Trophoblast cell (in vitro differentiated cells and primary cell): ENCODE data around the gene NOS1AP.

Source experiments
- DNase-seq, 2 donors: peaks; one replicate each; pipeline ENCODE4 v3.0.0-alpha.2; 2016
- H2AFZ ChIP-seq: 2 replicates; pipeline ENCODE4 v1.6.1; 2013; ENCODE audit warnings: low read length, moderate library complexity, mild to moderate bottlenecking; ENCODE audit not compliant: insufficient read depth, poor library complexity
- H2AK5ac ChIP-seq: 2 replicates; pipeline ENCODE4 v1.6.1; 2013; ENCODE audit warnings: mild to moderate bottlenecking, low read length
- H2BK120ac ChIP-seq: 2 replicates; pipeline ENCODE4 v1.6.1; 2013; ENCODE audit warnings: low read length, mild to moderate bottlenecking, moderate library complexity; ENCODE audit not compliant: insufficient read depth, poor library complexity
- H2BK12ac ChIP-seq: 2 replicates; pipeline ENCODE4 v1.6.1; 2013; ENCODE audit warnings: mild to moderate bottlenecking, low read length, moderate library complexity
- H2BK5ac ChIP-seq: 2 replicates; pipeline ENCODE4 v1.6.1; 2013; ENCODE audit warnings: low read length, low read depth, moderate library complexity, mild to moderate bottlenecking; ENCODE audit not compliant: poor library complexity
- H3K14ac ChIP-seq: 2 replicates; pipeline ENCODE4 v1.6.1; 2013; ENCODE audit warnings: mild to moderate bottlenecking, low read length
- H3K18ac ChIP-seq: 2 replicates; pipeline ENCODE4 v1.6.1; 2013; ENCODE audit warnings: mild to moderate bottlenecking, low read length
- H3K23ac ChIP-seq: 2 replicates; pipeline ENCODE4 v1.6.1; 2013; ENCODE audit warnings: low read length
- H3K27ac ChIP-seq: 2 replicates; pipeline ENCODE4 v1.5.1; 2013; ENCODE audit warnings: low read depth, mild to moderate bottlenecking, inconsistent platforms, low read length, moderate library complexity
- H3K27me3 ChIP-seq: 2 replicates; pipeline ENCODE4 v1.6.1; 2013; ENCODE audit warnings: inconsistent platforms, mild to moderate bottlenecking, low read length, moderate library complexity; ENCODE audit not compliant: insufficient read depth
- H3K36me3 ChIP-seq, 2 experiments: 1 replicate in 1 of 2; 2 replicates in 1 of 2; pipeline ENCODE4 v1.6.1; 2013; ENCODE audit warnings: low read length in 2 of 2, mild to moderate bottlenecking in 2 of 2, moderate library complexity in 1 of 2; ENCODE audit not compliant: insufficient read depth in 2 of 2, control insufficient read depth in 1 of 2
- H3K4ac ChIP-seq: 2 replicates; pipeline ENCODE4 v1.6.1; 2013; ENCODE audit warnings: low read depth, mild to moderate bottlenecking, low read length, moderate library complexity
- H3K4me1 ChIP-seq, 2 experiments: 1 replicate in 1 of 2; 2 replicates in 1 of 2; pipeline ENCODE4 v1.6.1; 2013; ENCODE audit warnings: low read length in 2 of 2, mild to moderate bottlenecking in 2 of 2, moderate library complexity in 1 of 2; ENCODE audit not compliant: insufficient read depth in 2 of 2, control insufficient read depth in 1 of 2
- H3K4me2 ChIP-seq: 2 replicates; pipeline ENCODE4 v1.6.1; 2013; ENCODE audit warnings: inconsistent platforms, mild to moderate bottlenecking, low read length, moderate library complexity
- H3K4me3 ChIP-seq: 2 replicates; pipeline ENCODE4 v1.5.1; 2013; ENCODE audit warnings: mild to moderate bottlenecking, low read depth, low read length, inconsistent platforms
- H3K79me1 ChIP-seq: one replicate; pipeline ENCODE4 v1.6.1; 2013; ENCODE audit warnings: low read length
- H3K79me2 ChIP-seq: 2 replicates; pipeline ENCODE4 v1.6.1; 2013; ENCODE audit warnings: low read length, mild to moderate bottlenecking; ENCODE audit not compliant: control insufficient read depth, insufficient read depth, poor library complexity
- H3K9ac ChIP-seq: 2 replicates; pipeline ENCODE4 v1.6.1; 2013; ENCODE audit warnings: mild to moderate bottlenecking, low read length
- H3K9me3 ChIP-seq: 2 replicates; pipeline ENCODE4 v1.6.1; 2013; ENCODE audit warnings: low read depth, mild to moderate bottlenecking, control low read depth, inconsistent platforms, low read length; ENCODE audit not compliant: insufficient read depth
- H4K12ac ChIP-seq: 2 replicates; pipeline ENCODE4 v1.6.1; 2013; ENCODE audit warnings: low read depth, mild to moderate bottlenecking, low read length, moderate library complexity
- H4K8ac ChIP-seq: 2 replicates; pipeline ENCODE4 v1.6.1; 2013; ENCODE audit warnings: low read depth, mild to moderate bottlenecking, low read length, moderate library complexity
- H4K91ac ChIP-seq: one replicate; pipeline ENCODE4 v1.6.1; 2013; ENCODE audit warnings: low read depth, mild to moderate bottlenecking, low read length, moderate library complexity
- WGBS: extraction: QIAGEN DNeasy Blood & Tissue Kit; methylation state at CpG from one replicate; pipeline ENCODE4 v1.1.7; 2013; ENCODE audit warnings: missing lambda C conversion rate; ENCODE audit not compliant: insufficient read length, insufficient coverage; ENCODE audit errors: extremely low coverage; 5-methylcytosine and 5-hydroxymethylcytosine counted together

NOS1AP gene

GRCh38 chr1:162161916-162162550, 92.5 kb downstream of the NOS1AP start:
- H3K4me3 ChIP-seq: no peak overlapping the region
- H3K79me1 ChIP-seq: peaks cover 12% of the 10 kb centered on the region
- H4K12ac ChIP-seq: no peak overlapping the region
- no peak overlapping the region for H3K4ac ChIP-seq
- no peak overlapping the region for H3K23ac ChIP-seq
- H2BK120ac ChIP-seq: no peak overlapping the region
- H4K91ac ChIP-seq: no peak overlapping the region
- H2AK5ac ChIP-seq: no peak overlapping the region
- no peak overlapping the region for H4K8ac ChIP-seq
- H2BK5ac ChIP-seq: no peak overlapping the region
- H3K14ac ChIP-seq: no peak overlapping the region
- no peak overlapping the region for H3K4me2 ChIP-seq
- H3K79me2 ChIP-seq: peaks cover 3% of the 10 kb centered on the region
- peak overlapping the region; percentile 67 for H2BK12ac ChIP-seq
- no peak overlapping the region for H3K27ac ChIP-seq
- H3K4me1 ChIP-seq: peaks cover 11 to 23% of the 10 kb centered on the region in 2 experiments
- H3K27me3 ChIP-seq: no peaks in the 10 kb centered on the region
- no peak overlapping the region for H3K18ac ChIP-seq
- no peak overlapping the region for H3K9ac ChIP-seq
- DNase-seq: peak; percentile 74 to 88
- H2AFZ ChIP-seq: no peak overlapping the region
- no CpG with 5 or more reads among the region's 7 CpGs for WGBS
- peaks cover 1% of the 10 kb centered on the region for H3K9me3 ChIP-seq
- no peaks in the 10 kb centered on the region for H3K36me3 ChIP-seq

- peak overlapping the region; percentile 80 for H2AFZ ChIP-seq
- H4K12ac ChIP-seq: no peak overlapping the region
- H3K4ac ChIP-seq: peak overlapping the region; percentile 37
- H3K36me3 ChIP-seq: no peaks in the 10 kb centered on the region
- no peaks in the 10 kb centered on the region for H3K27me3 ChIP-seq
- H3K4me3 ChIP-seq: no peak overlapping the region
- H3K4me1 ChIP-seq: peaks cover 20 to 35% of the 10 kb centered on the region in 2 experiments
- no peak overlapping the region for H2BK5ac ChIP-seq
- H3K9ac ChIP-seq: no peak overlapping the region
- H3K79me2 ChIP-seq: peaks cover 3% of the 10 kb centered on the region
- H3K23ac ChIP-seq: no peak overlapping the region
- WGBS: no CpG with 5 or more reads among the region's 3 CpGs
- peaks cover 1% of the 10 kb centered on the region for H3K9me3 ChIP-seq
- DNase-seq: no peak
- peak overlapping the region; percentile 61 for H2BK120ac ChIP-seq
- peak overlapping the region; percentile 60 for H3K14ac ChIP-seq
- H3K18ac ChIP-seq: no peak overlapping the region
- no peak overlapping the region for H4K8ac ChIP-seq
- H3K4me2 ChIP-seq: no peak overlapping the region
- no peak overlapping the region for H4K91ac ChIP-seq
- H3K79me1 ChIP-seq: peaks cover 12% of the 10 kb centered on the region
- H3K27ac ChIP-seq: no peak overlapping the region
- H2BK12ac ChIP-seq: peak overlapping the region; percentile 88
- peak overlapping the region; percentile 77 for H2AK5ac ChIP-seq
Measured at GRCh38 chr1:162165528-162165927, 96.0 kb downstream of the NOS1AP start.

DNA sequence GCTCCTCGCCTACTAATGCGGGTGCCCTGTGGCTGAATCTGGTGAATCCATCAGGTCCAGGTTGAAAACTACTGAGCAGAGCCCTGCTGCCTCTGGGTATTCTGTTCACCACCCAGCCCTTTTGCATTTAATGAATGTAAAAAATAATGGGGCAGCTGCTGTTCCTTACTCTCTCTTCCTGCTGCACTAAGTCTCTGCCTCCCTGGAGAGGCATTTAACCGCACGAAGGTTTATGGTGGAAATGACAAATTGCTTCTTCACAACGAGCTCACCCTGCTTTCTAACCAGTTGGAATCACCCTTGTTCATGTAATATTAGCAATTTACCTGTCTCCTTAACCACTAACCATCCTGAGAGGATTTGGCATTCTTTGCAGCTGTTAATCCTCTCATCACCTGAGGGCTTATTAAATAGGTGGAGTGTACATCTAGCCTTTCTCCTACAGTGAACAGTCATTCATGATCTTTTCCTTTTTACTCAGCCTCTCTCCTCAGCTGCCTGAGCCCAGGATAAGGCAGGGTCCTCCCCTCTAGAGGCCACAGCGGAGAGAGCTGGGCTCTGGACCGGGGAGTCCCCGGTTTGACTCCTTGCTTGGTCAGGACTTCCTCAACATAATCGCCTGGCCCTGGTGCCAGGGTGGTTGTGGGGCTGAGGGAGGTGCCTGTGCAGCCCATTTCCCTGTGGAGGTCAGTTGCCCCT, 97.6 kb downstream of the NOS1AP start:
- Histone ChIP-seq H3K23ac (no peak overlapping the region), H3K79me1 (peaks cover 12% of the 10 kb centered on the region), H3K9ac (no peak overlapping the region), H3K36me3 (no peaks in the 10 kb centered on the region), H3K4me2 (no peak overlapping the region), H3K4ac (no peak overlapping the region), H4K91ac (no peak overlapping the region), H4K12ac (no peak overlapping the region), H2AFZ (no peak overlapping the region), H2BK5ac (no peak overlapping the region), H3K4me1 (peaks cover 22 to 35% of the 10 kb centered on the region in 2 experiments), H3K18ac (peak overlapping the region; percentile 2), H2AK5ac (no peak overlapping the region), H2BK120ac (no peak overlapping the region), H3K9me3 (peaks cover 1% of the 10 kb centered on the region), H3K27me3 (no peaks in the 10 kb centered on the region), H4K8ac (no peak overlapping the region), H3K14ac (no peak overlapping the region), H3K27ac (no peak overlapping the region), H2BK12ac (no peak overlapping the region), H3K79me2 (peaks cover 3% of the 10 kb centered on the region), H3K4me3 (no peak overlapping the region)
- no peak for DNase-seq
- WGBS: no CpG with 5 or more reads among the region's 9 CpGs

DNA sequence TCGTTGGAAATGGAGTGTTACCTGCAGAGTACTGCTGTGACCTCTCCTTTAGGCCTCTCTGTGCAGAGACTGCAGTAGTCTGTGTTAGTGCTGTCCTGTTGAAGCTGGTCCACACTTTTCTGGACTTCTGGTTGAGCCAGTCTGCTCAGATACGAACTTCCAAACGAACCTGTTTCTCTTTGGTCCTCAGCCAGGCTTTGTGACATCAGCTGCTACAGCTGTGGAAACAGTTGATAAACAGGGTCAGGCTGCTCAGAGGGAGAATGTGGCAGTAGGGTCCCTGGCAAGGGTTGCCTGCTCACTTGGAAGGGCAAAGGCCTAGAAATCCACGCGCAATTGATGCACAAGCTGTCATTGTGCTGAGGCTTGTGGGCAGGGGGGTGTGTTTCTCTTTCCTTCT, 98.8 kb downstream of the NOS1AP start:
- H2BK12ac ChIP-seq: peak overlapping the region; percentile 61
- peaks cover 22 to 32% of the 10 kb centered on the region in 2 experiments for H3K4me1 ChIP-seq
- H4K8ac ChIP-seq: peak overlapping the region; percentile 23
- no peak overlapping the region for H2BK5ac ChIP-seq
- peaks cover 3% of the 10 kb centered on the region for H3K79me2 ChIP-seq
- H3K23ac ChIP-seq: no peak overlapping the region
- no peaks in the 10 kb centered on the region for H3K27me3 ChIP-seq
- H3K9ac ChIP-seq: no peak overlapping the region
- peak overlapping the region; percentile 71 for H3K14ac ChIP-seq
- no peak overlapping the region for H3K27ac ChIP-seq
- H3K9me3 ChIP-seq: peaks cover 1% of the 10 kb centered on the region
- no peak overlapping the region for H2AFZ ChIP-seq
- peak in 1 of 2 donors; percentile 6 for DNase-seq
- peak overlapping the region; percentile 27 for H3K4ac ChIP-seq
- no peak overlapping the region for H4K91ac ChIP-seq
- H3K79me1 ChIP-seq: peaks cover 9% of the 10 kb centered on the region
- H3K36me3 ChIP-seq: no peaks in the 10 kb centered on the region
- H2AK5ac ChIP-seq: peak overlapping the region; percentile 52
- H3K18ac ChIP-seq: peak overlapping the region; percentile 38
- WGBS: no CpG with 5 or more reads among the region's 5 CpGs
- no peak overlapping the region for H3K4me2 ChIP-seq
- no peak overlapping the region for H3K4me3 ChIP-seq
- H2BK120ac ChIP-seq: no peak overlapping the region
- H4K12ac ChIP-seq: no peak overlapping the region
